ENCODE measurements around the gene CELA3B.
"Not testable (repeated sequence)": the region's sequence is repeated elsewhere in the genome, so short reads cannot be mapped to it uniquely, and the experiment has no call there.

CELA3B gene

GRCh38 chr1:21946836-21947587 lies 29.8 kb upstream of the CELA3B start:
- DNase-seq: no peak

GRCh38 chr1:21950734-21951133 lies 26.1 kb upstream of the CELA3B start:
- DNase-seq: no peak

- no peak for DNase-seq
Observed at GRCh38 chr1:21951226-21951870, 25.5 kb upstream of the CELA3B start.

- DNase-seq: no peak
Observed at GRCh38 chr1:21952786-21953520, 23.9 kb upstream of the CELA3B start.

- DNase-seq: no peak
Observed at GRCh38 chr1:21955058-21955457, 21.8 kb upstream of the CELA3B start.

- no peak for DNase-seq
Observed at GRCh38 chr1:21955501-21956281, 21.1 kb upstream of the CELA3B start.

- peak; percentile 29 for DNase-seq
Observed at GRCh38 chr1:21956720-21957552, 19.9 kb upstream of the CELA3B start.

- no peak for DNase-seq
Observed at GRCh38 chr1:21961337-21961736, 15.5 kb upstream of the CELA3B start.

GRCh38 chr1:21961799-21962198 lies 15.0 kb upstream of the CELA3B start:
- no peak for DNase-seq

- peak; percentile 77 for DNase-seq
Observed at GRCh38 chr1:21963477-21964217, 13.2 kb upstream of the CELA3B start.

GRCh38 chr1:21966247-21967000 lies 10.4 kb upstream of the CELA3B start:
- DNase-seq: no peak

GRCh38 chr1:21967216-21967615 lies 9.6 kb upstream of the CELA3B start:
- DNase-seq: not testable (repeated sequence)

GRCh38 chr1:21969066-21969465 lies 7.8 kb upstream of the CELA3B start:
- DNase-seq: not testable (repeated sequence)

GRCh38 chr1:21970523-21970922 lies 6.3 kb upstream of the CELA3B start:
- DNase-seq: not testable (repeated sequence)

- DNase-seq: not testable (repeated sequence)
Observed at GRCh38 chr1:21972973-21973441, 3.8 kb upstream of the CELA3B start.

GRCh38 chr1:21973948-21974347 lies 2.9 kb upstream of the CELA3B start:
- not testable (repeated sequence) for DNase-seq

- DNase-seq: not testable (repeated sequence)
Observed at GRCh38 chr1:21974699-21975098, 2.1 kb upstream of the CELA3B start.

GRCh38 chr1:21975296-21975695 lies 1.5 kb upstream of the CELA3B start:
- not testable (repeated sequence) for DNase-seq

- DNase-seq: not testable (repeated sequence)
Observed at GRCh38 chr1:21978209-21978608, 1.4 kb downstream of the CELA3B start.

GRCh38 chr1:21980515-21981220 lies 3.8 kb downstream of the CELA3B start:
- not testable (repeated sequence) for DNase-seq
